ENCODE results near the gene SLC46A2. TPM values are rescaled to one million over a fixed set of nuclear protein-coding genes. Genes with fewer than 3 reads are reported as not detected.
A peak's percentile ranks its signal among the peaks of the same experiment; 100 is the strongest.

SLC46A2 gene
- total and polyA plus RNA-seq, 9 of the 15 experiments (the other 6 are each of a cell fraction or from before 2014, with no cell fraction given), result not detected

DNA sequence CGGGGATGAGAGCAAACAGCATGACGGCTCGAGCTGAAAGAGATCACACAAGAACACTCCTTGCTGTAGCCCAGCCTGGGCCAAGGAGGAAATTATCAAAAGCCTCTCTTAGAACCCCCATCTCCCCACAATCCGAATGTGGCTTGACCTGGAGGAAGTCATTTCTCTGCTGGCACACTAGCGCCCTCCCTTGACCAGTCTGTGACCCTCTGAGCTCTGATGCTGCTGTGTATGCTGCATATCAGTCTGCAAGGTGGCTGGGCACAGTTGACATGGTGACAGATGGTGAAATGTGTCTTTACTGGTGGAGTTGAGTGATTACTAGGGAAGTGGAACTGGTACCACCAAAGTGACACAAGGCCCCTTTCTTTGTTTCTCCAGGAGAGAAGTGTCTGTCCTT is 3.3 kb downstream of the SLC46A2 start (continued):
- TF ChIP-seq SPI1 (IDR thresholded peaks at IDR 0.05; ENCODE audit: borderline replicate concordance, low read depth, low read length) (peak; percentile 27; the same call in 1 of the 2 replicates), STAT5B (CRISPR knock-in tag; IDR thresholded peaks at IDR 0.05) (no peak), SOX6 (IDR thresholded peaks at IDR 0.05) (no peak), ZFP1 (CRISPR knock-in tag; IDR thresholded peaks at IDR 0.05) (no peak), RAD21 (CRISPR knock-in tag; conservative IDR thresholded peaks at IDR 0.05 in 1 of 2, IDR thresholded peaks at IDR 0.05 in 1 of 2) (peak; percentile 44 to 67)
- TF ChIP-seq, protein P1, sequence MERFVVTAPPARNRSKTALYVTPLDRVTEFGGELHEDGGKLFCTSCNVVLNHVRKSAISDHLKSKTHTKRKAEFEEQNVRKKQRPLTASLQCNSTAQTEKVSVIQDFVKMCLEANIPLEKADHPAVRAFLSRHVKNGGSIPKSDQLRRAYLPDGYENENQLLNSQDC (CRISPR knock-in tag; IDR thresholded peaks at IDR 0.05), result no peak
- TF ChIP-seq, protein P2, sequence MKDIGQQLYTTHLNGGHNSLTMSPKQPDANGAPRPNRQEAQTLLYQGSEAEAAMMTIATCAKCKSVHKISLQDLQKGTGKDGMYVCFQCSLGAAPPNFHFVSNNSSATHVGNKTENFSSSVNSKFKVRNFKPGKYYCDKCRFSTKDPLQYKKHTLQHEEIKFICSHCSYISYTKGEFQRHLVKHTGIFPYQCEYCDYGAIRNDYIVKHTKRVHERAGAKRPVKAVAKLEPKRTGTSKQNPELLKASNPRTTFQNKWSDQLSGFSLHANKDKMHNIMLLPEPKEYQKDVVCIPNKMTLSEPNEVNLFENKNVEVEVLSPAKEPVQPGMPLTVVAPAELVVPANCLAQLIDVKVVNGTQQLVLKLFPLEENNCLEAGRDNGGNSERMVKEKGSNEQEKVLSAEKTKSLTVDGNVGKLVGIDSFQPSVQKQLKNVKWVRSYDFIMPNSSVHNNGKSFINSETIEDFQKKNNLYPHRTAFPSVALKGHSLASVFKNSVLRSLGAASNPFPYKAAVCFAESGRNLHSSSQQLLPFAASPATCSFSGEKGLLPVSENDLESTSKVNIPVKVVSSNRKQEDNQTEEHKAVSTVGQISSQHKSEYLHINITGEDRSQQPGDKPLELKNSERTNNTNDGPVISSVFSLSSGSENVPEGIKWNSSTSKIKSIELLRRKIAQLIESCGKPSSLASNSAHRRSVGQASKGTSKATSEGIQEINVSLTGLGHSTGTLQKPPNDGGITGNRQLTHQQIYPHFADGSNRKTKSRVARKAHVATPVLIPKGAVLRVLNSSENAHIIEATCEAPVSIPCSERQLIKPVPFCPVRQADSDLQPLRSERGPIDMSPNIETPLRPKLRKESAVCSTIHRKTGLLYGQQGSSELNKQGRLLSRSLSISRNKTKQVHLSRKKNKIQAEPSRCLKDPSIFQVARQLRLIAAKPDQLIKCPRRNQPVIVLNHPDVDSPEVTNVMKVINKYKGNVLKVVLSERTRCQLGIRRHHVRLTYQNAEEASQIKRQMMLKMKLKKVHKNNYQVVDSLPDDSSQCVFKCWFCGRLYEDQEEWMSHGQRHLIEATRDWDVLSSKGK (CRISPR knock-in tag; IDR thresholded peaks at IDR 0.05), result no peak

DNA sequence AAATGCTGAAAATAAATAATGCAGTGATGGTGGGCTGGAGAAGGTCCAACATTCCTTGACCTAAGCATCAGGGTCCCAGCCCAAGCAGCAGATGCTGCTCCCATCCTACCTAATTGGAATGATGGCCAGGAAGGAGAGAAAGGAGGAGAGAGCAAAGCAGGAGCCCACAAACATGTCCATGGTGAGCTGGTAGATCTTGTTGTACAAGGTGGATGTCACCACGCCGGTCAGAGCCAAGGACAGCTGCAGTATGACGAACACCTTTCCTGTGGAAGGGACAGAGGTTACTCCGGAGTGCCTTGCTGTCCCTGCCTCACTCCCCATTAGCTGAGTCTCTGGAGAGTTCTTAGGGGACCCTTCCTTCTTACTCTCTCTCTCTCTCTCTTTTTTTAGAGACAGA is 4.3 kb downstream of the SLC46A2 start:
- in situ Hi-C loops (cut with MboI) (no loop called here), intact Hi-C loops (cut with micrococcal nuclease) (no loop called here)
- Histone ChIP-seq H3K79me2 (ENCODE audit: control insufficient read depth, insufficient read depth, low read length) (no peaks in the 10 kb centered on the region), H3K4me1 (replicated peaks in 1 of 2; ENCODE audit: control insufficient read depth in 2 of 2, insufficient read depth in 2 of 2, low read length in 2 of 2) (peaks cover 0 to 14% of the 10 kb centered on the region in 2 experiments; a peak in 1 of 5 replicates), H3K4me2 (ENCODE audit: insufficient read depth, low read length) (no peak overlapping the region), H3K36me3 (ENCODE audit: control insufficient read depth, insufficient read depth, low read length) (no peaks in the 10 kb centered on the region), H2AFZ (ENCODE audit: low read depth, low read length) (no peak overlapping the region), H3K27me3 (ENCODE audit: control insufficient read depth in 2 of 2, insufficient read depth in 2 of 2, low read length in 2 of 2) (peaks cover 41 to 67% of the 10 kb centered on the region in 2 experiments), H4K20me1 (replicated peaks; ENCODE audit: control insufficient read depth, insufficient read depth, low read length) (no peaks in the 10 kb centered on the region), H3K27ac (ENCODE audit: extremely low read depth, low read depth, low read length) (no peak overlapping the region), H3K9ac (ENCODE audit: insufficient read depth in 1 of 2, low read depth in 2 of 2, low read length in 2 of 2) (no peak overlapping the region), H3K4me3 (no peak overlapping the region), H3K9me1 (ENCODE audit: control insufficient read depth, insufficient read depth, low read length) (no peaks in the 10 kb centered on the region), H3K9me3 (replicated peaks; ENCODE audit: control insufficient read depth, insufficient read depth, low read depth, low read length) (no peaks in the 10 kb centered on the region)
- no peak for TF ChIP-seq CEBPG (CRISPR knock-in tag; IDR thresholded peaks at IDR 0.05)
- TF ChIP-seq CEBPG (tag; conservative IDR thresholded peaks at IDR 0.05 in 1 of 2, IDR thresholded peaks at IDR 0.05 in 1 of 2), result no peak
- no peak for TF ChIP-seq WHSC1 (IDR thresholded peaks at IDR 0.05; ENCODE audit: low read length)
- TF ChIP-seq, protein P3, sequence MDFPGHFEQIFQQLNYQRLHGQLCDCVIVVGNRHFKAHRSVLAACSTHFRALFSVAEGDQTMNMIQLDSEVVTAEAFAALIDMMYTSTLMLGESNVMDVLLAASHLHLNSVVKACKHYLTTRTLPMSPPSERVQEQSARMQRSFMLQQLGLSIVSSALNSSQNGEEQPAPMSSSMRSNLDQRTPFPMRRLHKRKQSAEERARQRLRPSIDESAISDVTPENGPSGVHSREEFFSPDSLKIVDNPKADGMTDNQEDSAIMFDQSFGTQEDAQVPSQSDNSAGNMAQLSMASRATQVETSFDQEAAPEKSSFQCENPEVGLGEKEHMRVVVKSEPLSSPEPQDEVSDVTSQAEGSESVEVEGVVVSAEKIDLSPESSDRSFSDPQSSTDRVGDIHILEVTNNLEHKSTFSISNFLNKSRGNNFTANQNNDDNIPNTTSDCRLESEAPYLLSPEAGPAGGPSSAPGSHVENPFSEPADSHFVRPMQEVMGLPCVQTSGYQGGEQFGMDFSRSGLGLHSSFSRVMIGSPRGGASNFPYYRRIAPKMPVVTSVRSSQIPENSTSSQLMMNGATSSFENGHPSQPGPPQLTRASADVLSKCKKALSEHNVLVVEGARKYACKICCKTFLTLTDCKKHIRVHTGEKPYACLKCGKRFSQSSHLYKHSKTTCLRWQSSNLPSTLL (IDR thresholded peaks at IDR 0.05), result no peak
- TF ChIP-seq ARHGAP35 (IDR thresholded peaks at IDR 0.05; ENCODE audit: partially characterized antibody), result no peak
- ChIA-PET POLR2A (interaction anchor here (2.3 kb wide), 1 partner anchor 17 kb away, joined by 9 read pairs; no protein-coding TSS in a partner anchor), CTCF (ENCODE audit: low intra/inter-chr PET ratio) (interaction anchor here (1.2 kb wide), 1 partner anchor 42 kb away, joined by 8 read pairs; no protein-coding TSS in a partner anchor)
- DNase-seq (ENCODE audit: extremely low read depth in 1 of 4, low spot score in 3 of 4), result no peak
- 4% methylated on average over 4 of the region's 4 CpGs for WGBS (ENCODE audit: insufficient coverage, low coverage, missing lambda C conversion rate)
- no peak for FAIRE-seq
- no TSS peak for BruUV-seq (replicated peaks)
- ATAC-seq, result no peak
